IMR-90 (cell line): Measurements from ENCODE around the gene ACAN. TPM values are rescaled to one million over a fixed set of nuclear protein-coding genes. Genes with fewer than 3 reads are reported as not detected.

Experiments used
- ATAC-seq: fragments of 200-7000 bp; cut with Tn5 transposase; 2 replicates; pipeline ENCODE4 v1.9.1; 2020; ENCODE audit warnings: low read depth, mild to moderate bottlenecking, moderate library complexity
- BruUV-seq: library from RNA; stranded (reverse); fragments of 400-500 nt; replicated peaks from 2 replicates; lab custom pipeline; 2021; lab: Mats Ljungman, UMichigan
- CTCF ChIA-PET: fragments of 300-600 bp; formaldehyde crosslinking; extraction: SDS; loops from one replicate; lab custom pipeline; 2021; ENCODE audit warnings: antibody characterized with exemption; lab: Yijun Ruan, JAX
- POLR2A ChIA-PET: fragments of 300-600 bp; sonication (Branson Sonifier 250); formaldehyde crosslinking; loops from one replicate; lab custom pipeline; 2022; ENCODE audit warnings: antibody characterized with exemption; ENCODE audit not compliant: unreplicated experiment; lab: Charles Lee
- DNase-seq: peaks from one replicate; pipeline ENCODE4 v3.0.0; 2013
- H2AFZ ChIP-seq: replicated peaks from 2 replicates; pipeline ENCODE3; 2013; ENCODE audit warnings: low read length, mild to moderate bottlenecking; ENCODE audit not compliant: poor library complexity
- H2AK5ac ChIP-seq: 2 replicates; pipeline ENCODE4 v1.6.1; 2013; ENCODE audit warnings: low read depth, low read length, inconsistent platforms
- H2AK9ac ChIP-seq: replicated peaks from 2 replicates; pipeline ENCODE3; 2013; ENCODE audit warnings: mild to moderate bottlenecking, low read depth, low read length, moderate library complexity; ENCODE audit not compliant: poor library complexity
- H2BK120ac ChIP-seq: 2 replicates; pipeline ENCODE4 v1.6.1; 2013; ENCODE audit warnings: low read depth, low read length, inconsistent platforms
- H2BK15ac ChIP-seq: 3 replicates; pipeline ENCODE4 v1.6.1; 2013; ENCODE audit warnings: low read depth, low read length, inconsistent platforms
- H2BK20ac ChIP-seq: 2 replicates; pipeline ENCODE4 v1.6.1; 2013; ENCODE audit warnings: low read depth, mild to moderate bottlenecking, inconsistent platforms, low read length, moderate library complexity
- H2BK5ac ChIP-seq: 2 replicates; pipeline ENCODE4 v1.6.1; 2013; ENCODE audit warnings: mild to moderate bottlenecking, low read depth, low read length, inconsistent platforms; ENCODE audit not compliant: poor library complexity, severe bottlenecking
- H3K14ac ChIP-seq: replicated peaks from 2 replicates; pipeline ENCODE4 v1.6.1; 2013; ENCODE audit warnings: low read depth, low read length, inconsistent platforms
- H3K18ac ChIP-seq: 2 replicates; pipeline ENCODE4 v1.6.1; 2013; ENCODE audit warnings: low read depth, low read length, control low read depth
- H3K23ac ChIP-seq: 2 replicates; pipeline ENCODE4 v1.6.1; 2013; ENCODE audit warnings: low read depth, low read length, inconsistent platforms
- H3K27ac ChIP-seq: 2 replicates; pipeline ENCODE4 v1.5.1; 2013; ENCODE audit warnings: mild to moderate bottlenecking, control low read depth, low read length; ENCODE audit not compliant: insufficient read depth
- H3K27me3 ChIP-seq: 2 replicates; pipeline ENCODE4 v1.6.1; 2013; ENCODE audit warnings: low read length; ENCODE audit not compliant: control insufficient read depth, insufficient read depth
- H3K36me3 ChIP-seq: 2 replicates; pipeline ENCODE4 v1.6.1; 2013; ENCODE audit warnings: low read length, mixed read lengths; ENCODE audit not compliant: control insufficient read depth, insufficient read depth
- H3K4ac ChIP-seq: 2 replicates; pipeline ENCODE4 v1.6.1; 2013; ENCODE audit warnings: low read depth, low read length, inconsistent platforms
- H3K4me1 ChIP-seq: 2 replicates; pipeline ENCODE4 v1.6.1; 2013; ENCODE audit warnings: low read length, mixed read lengths; ENCODE audit not compliant: control insufficient read depth, insufficient read depth
- H3K4me2 ChIP-seq: 2 replicates; pipeline ENCODE4 v1.6.1; 2013; ENCODE audit warnings: low read depth, mild to moderate bottlenecking, control low read depth, low read length, moderate library complexity
- H3K4me3 ChIP-seq: 2 replicates; pipeline ENCODE4 v1.5.1; 2013; ENCODE audit warnings: low read depth, mild to moderate bottlenecking, control low read depth, low read length, moderate library complexity; ENCODE audit not compliant: insufficient read depth
- H3K56ac ChIP-seq: 2 replicates; pipeline ENCODE4 v1.6.1; 2013; ENCODE audit warnings: low read length, inconsistent platforms; ENCODE audit not compliant: insufficient read depth; ENCODE audit errors: extremely low read depth
- H3K79me1 ChIP-seq, 2 experiments: 2 replicates each; pipeline ENCODE4 v1.6.1; 2013; ENCODE audit warnings: low read length in 2 of 2, inconsistent platforms in 1 of 2, low read depth in 1 of 2
- H3K9ac ChIP-seq: 2 replicates; pipeline ENCODE4 v1.6.1; 2013; ENCODE audit warnings: low read depth, low read length, control low read depth
- H3K9me1 ChIP-seq: 2 replicates; pipeline ENCODE4 v1.6.1; 2013; ENCODE audit warnings: low read length, inconsistent platforms; ENCODE audit not compliant: insufficient read depth
- H3K9me3 ChIP-seq: 2 replicates; pipeline ENCODE4 v1.6.1; 2013; ENCODE audit warnings: low read length; ENCODE audit not compliant: control insufficient read depth, insufficient read depth
- H4K20me1 ChIP-seq: 2 replicates; pipeline ENCODE4 v1.6.1; 2013; ENCODE audit warnings: low read length, inconsistent platforms; ENCODE audit not compliant: insufficient read depth
- H4K5ac ChIP-seq: 2 replicates; pipeline ENCODE4 v1.6.1; 2013; ENCODE audit warnings: mild to moderate bottlenecking, low read depth, low read length, control low read depth
- H4K8ac ChIP-seq, 2 experiments: 2 replicates each; pipeline ENCODE4 v1.6.1; 2013; ENCODE audit warnings: low read depth in 2 of 2, low read length in 2 of 2, control low read depth in 1 of 2, inconsistent platforms in 1 of 2
- H4K91ac ChIP-seq: 2 replicates; pipeline ENCODE4 v1.6.1; 2013; ENCODE audit warnings: low read depth, low read length, inconsistent platforms; ENCODE audit not compliant: insufficient read depth
- BHLHE40 ChIP-seq: fragments of 150-350 bp; IDR thresholded peaks from 2 replicates; pipeline ENCODE4 v1.6.1; 2016; ENCODE audit warnings: mild to moderate bottlenecking, low read depth, low read length
- CEBPB ChIP-seq: IDR thresholded peaks from 2 replicates; pipeline ENCODE4 v1.6.1; 2012; ENCODE audit warnings: low read depth, low read length, improper control_type of control experiment
- CHD1 ChIP-seq: IDR thresholded peaks from 2 replicates; pipeline ENCODE4 v1.6.1; 2012; ENCODE audit warnings: low read depth, low read length, improper control_type of control experiment
- ELK1 ChIP-seq: fragments of 150-350 bp; IDR thresholded peaks from 2 replicates; pipeline ENCODE4 v1.6.1; 2016; ENCODE audit warnings: low read depth, mild to moderate bottlenecking, low read length, moderate library complexity, borderline replicate concordance
- MAFK ChIP-seq: IDR thresholded peaks from 2 replicates; pipeline ENCODE4 v1.6.1; 2012; ENCODE audit warnings: low read depth, low read length, improper control_type of control experiment
- MAZ ChIP-seq: IDR thresholded peaks from 2 replicates; pipeline ENCODE4 v1.6.1; 2012; ENCODE audit warnings: low read depth, mild to moderate bottlenecking, low read length, improper control_type of control experiment, moderate library complexity, borderline replicate concordance
- MXI1 ChIP-seq: IDR thresholded peaks from 2 replicates; pipeline ENCODE4 v1.6.1; 2012; ENCODE audit warnings: low read depth, mild to moderate bottlenecking, low read length, moderate library complexity, borderline replicate concordance
- NFE2L2 ChIP-seq: fragments of 150-350 bp; IDR thresholded peaks from 2 replicates; pipeline ENCODE4 v1.6.1; 2016; ENCODE audit warnings: low read depth, mild to moderate bottlenecking, low read length
- POLR2A ChIP-seq: IDR thresholded peaks from 2 replicates; pipeline ENCODE4 v1.6.1; 2012; ENCODE audit warnings: mild to moderate bottlenecking, low read depth, low read length
- RAD21 ChIP-seq: IDR thresholded peaks from 2 replicates; pipeline ENCODE4 v1.6.1; 2012; ENCODE audit warnings: low read length, improper control_type of control experiment
- RCOR1 ChIP-seq: IDR thresholded peaks from 2 replicates; pipeline ENCODE4 v1.6.1; 2012; ENCODE audit warnings: mild to moderate bottlenecking, low read length, improper control_type of control experiment; ENCODE audit not compliant: insufficient replicate concordance
- RFX5 ChIP-seq: IDR thresholded peaks from 2 replicates; pipeline ENCODE4 v1.8.0; 2012; ENCODE audit warnings: low read depth, mild to moderate bottlenecking, low read length, moderate library complexity
- SMC3 ChIP-seq: fragments of 150-350 bp; IDR thresholded peaks from 2 replicates; pipeline ENCODE4 v1.6.1; 2016; ENCODE audit warnings: low read depth, mild to moderate bottlenecking, antibody characterized with exemption, low read length, moderate library complexity
- WGBS, 2 experiments: methylation state at CpG; one replicate each; pipeline versions ENCODE4 v1.1.5 to v1.1.7; 2013; ENCODE audit warnings: missing lambda C conversion rate in 2 of 2; ENCODE audit not compliant: insufficient read length in 1 of 2; ENCODE audit errors: extremely low coverage in 2 of 2; 5-methylcytosine and 5-hydroxymethylcytosine counted together
- dilution Hi-C: fragments of 300-500 bp; cut with HindIII; formaldehyde crosslinking; loops from one replicate; pipeline ENCODE4 v1.14.3; 2018; ENCODE audit warnings: low sequenced_read_pairs; ENCODE audit not compliant: unreplicated experiment
- in situ Hi-C: fragments of 300-500 bp; cut with MboI; formaldehyde crosslinking; loops from 3 replicates; pipeline ENCODE4 v1.14.3; 2019; ENCODE audit warnings: low sequenced_read_pairs, inconsistent platforms, mixed read lengths
- intact Hi-C: fragments of 100-400 bp; cut with micrococcal nuclease; formaldehyde crosslinking; loops from 2 replicates; pipeline ENCODE4 v1.10.0; 2022
- polyA plus RNA-seq, 3 experiments: library from polyadenylated mRNA; depleted of rRNA; stranded (reverse); fragments of >200 nt; gene quantifications; 2 replicates each; pipeline ENCODE4 v1.2.3, GENCODE V29; 2012; ENCODE audit warnings: low replicate concordance in 1 of 3
- total RNA-seq: library from RNA; depleted of rRNA; stranded (reverse); fragments of >200 nt; gene quantifications from 2 replicates; pipeline ENCODE4 v1.2.3, GENCODE V29; 2012
- TF ChIP-seq, protein P1 (sequence below): fragments of 150-350 bp; IDR thresholded peaks from 2 replicates; pipeline ENCODE4 v1.6.1; 2017; ENCODE audit warnings: mild to moderate bottlenecking, antibody characterized with exemption, low read length, low read depth
- TF ChIP-seq, protein P2 (sequence below): conservative IDR thresholded peaks from 2 replicates; pipeline ENCODE4 v1.5.1; 2012; ENCODE audit warnings: mild to moderate bottlenecking, low read depth, low read length, improper control_type of control experiment

Gene ACAN
- total and polyA plus RNA-seq, 2 of the 4 experiments (the other 2 are of a cell fraction): 0.54 to 0.96 TPM

DNA sequence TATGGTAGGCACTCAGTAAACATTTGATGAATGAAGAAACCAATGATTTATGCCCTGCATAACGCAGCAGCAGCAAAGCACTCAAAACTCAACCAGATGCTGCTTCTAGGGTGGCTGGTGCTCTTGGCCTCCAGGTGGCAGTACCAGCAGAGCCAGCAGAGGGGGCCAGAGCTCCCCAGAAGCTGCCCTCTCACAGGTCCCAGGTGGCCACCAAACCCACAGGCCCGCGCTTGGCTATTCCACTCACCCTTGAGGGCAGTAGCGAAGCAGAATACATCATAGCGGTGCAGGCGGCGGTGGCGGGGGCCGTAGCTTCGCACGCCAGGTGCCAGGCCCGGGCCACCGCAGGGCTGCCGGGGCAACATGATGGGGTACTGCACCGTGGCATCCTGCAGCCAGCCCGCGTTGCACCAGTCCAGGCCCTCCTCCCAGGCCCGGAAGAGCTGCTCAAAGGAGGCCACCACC is 75.5 kb downstream of the ACAN start:
- WGBS, 2 experiments: 76% methylated on average over 11 of the region's 18 CpGs; no CpG with 5 or more reads in 1 of the 2 experiments
- Histone ChIP-seq H2AFZ (peak overlapping the region; percentile 39), H2BK5ac (no peak overlapping the region), H2BK20ac (no peak overlapping the region), H2BK15ac (no peak overlapping the region), H3K4me3 (no peak overlapping the region), H3K18ac (no peak overlapping the region), H3K56ac (no peak overlapping the region), H3K9ac (no peak overlapping the region), H3K4me1 (peaks cover 4% of the 10 kb centered on the region), H3K9me3 (no peaks in the 10 kb centered on the region), H2AK5ac (no peak overlapping the region), H2BK120ac (no peak overlapping the region), H3K79me1 (no peaks in the 10 kb centered on the region; a peak in 1 of 4 replicates), H3K4me2 (no peak overlapping the region), H3K27me3 (no peaks in the 10 kb centered on the region), H2AK9ac (no peak overlapping the region), H4K20me1 (no peaks in the 10 kb centered on the region), H3K23ac (no peak overlapping the region), H4K5ac (no peak overlapping the region), H3K14ac (no peak overlapping the region), H3K36me3 (peaks cover 21% of the 10 kb centered on the region), H3K27ac (no peak overlapping the region), H4K8ac (no peak overlapping the region), H4K91ac (no peak overlapping the region), H3K4ac (no peak overlapping the region), H3K9me1 (peaks cover 7% of the 10 kb centered on the region; the same call in 1 of the 2 replicates)
- intact Hi-C loops: no loop called here
- POLR2A ChIA-PET: no interaction called here
- TF ChIP-seq BHLHE40: no peak
- TF ChIP-seq, protein P1, sequence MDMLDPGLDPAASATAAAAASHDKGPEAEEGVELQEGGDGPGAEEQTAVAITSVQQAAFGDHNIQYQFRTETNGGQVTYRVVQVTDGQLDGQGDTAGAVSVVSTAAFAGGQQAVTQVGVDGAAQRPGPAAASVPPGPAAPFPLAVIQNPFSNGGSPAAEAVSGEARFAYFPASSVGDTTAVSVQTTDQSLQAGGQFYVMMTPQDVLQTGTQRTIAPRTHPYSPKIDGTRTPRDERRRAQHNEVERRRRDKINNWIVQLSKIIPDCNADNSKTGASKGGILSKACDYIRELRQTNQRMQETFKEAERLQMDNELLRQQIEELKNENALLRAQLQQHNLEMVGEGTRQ: no peak
- no peak for TF ChIP-seq RCOR1
- no peak for TF ChIP-seq ELK1
- no peak for TF ChIP-seq NFE2L2
- TF ChIP-seq MAZ: no peak
- TF ChIP-seq CHD1: no peak
- peak; percentile 60 for TF ChIP-seq SMC3
- peak; percentile 76 for TF ChIP-seq RAD21
- TF ChIP-seq CEBPB: no peak
- TF ChIP-seq, protein P2, sequence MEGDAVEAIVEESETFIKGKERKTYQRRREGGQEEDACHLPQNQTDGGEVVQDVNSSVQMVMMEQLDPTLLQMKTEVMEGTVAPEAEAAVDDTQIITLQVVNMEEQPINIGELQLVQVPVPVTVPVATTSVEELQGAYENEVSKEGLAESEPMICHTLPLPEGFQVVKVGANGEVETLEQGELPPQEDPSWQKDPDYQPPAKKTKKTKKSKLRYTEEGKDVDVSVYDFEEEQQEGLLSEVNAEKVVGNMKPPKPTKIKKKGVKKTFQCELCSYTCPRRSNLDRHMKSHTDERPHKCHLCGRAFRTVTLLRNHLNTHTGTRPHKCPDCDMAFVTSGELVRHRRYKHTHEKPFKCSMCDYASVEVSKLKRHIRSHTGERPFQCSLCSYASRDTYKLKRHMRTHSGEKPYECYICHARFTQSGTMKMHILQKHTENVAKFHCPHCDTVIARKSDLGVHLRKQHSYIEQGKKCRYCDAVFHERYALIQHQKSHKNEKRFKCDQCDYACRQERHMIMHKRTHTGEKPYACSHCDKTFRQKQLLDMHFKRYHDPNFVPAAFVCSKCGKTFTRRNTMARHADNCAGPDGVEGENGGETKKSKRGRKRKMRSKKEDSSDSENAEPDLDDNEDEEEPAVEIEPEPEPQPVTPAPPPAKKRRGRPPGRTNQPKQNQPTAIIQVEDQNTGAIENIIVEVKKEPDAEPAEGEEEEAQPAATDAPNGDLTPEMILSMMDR: peak; percentile 73
- no peak for TF ChIP-seq RFX5
- no peak for TF ChIP-seq MAFK
- no peak for TF ChIP-seq POLR2A
- TF ChIP-seq MXI1: no peak
- DNase-seq (peak; percentile 35), ATAC-seq (peak; percentile 76)
- CTCF ChIA-PET: interaction anchor here (0.6 to 2.1 kb wide), 5 partner anchors 14 to 164 kb away, joined by 3 to 10 read pairs (median 3); no protein-coding TSS in a partner anchor
- in situ Hi-C loops: no loop called here
- dilution Hi-C loops: no loop called here
- BruUV-seq: no TSS peak
